Ishikawa (cell line): Measurements from ENCODE around the gene INPP5E.

Experiments
- CEBPB ChIP-seq: IDR thresholded peaks from 2 replicates; pipeline ENCODE4 v1.6.1; 2012
- CREB1 ChIP-seq: IDR thresholded peaks from 2 replicates; pipeline ENCODE4 v1.6.1; 2012; ENCODE audit warnings: low read depth
- EGR1 ChIP-seq: IDR thresholded peaks from 2 replicates; pipeline ENCODE4 v1.6.1; 2012
- EP300 ChIP-seq: IDR thresholded peaks from 2 replicates; pipeline ENCODE4 v1.6.1; 2012; ENCODE audit warnings: borderline replicate concordance
- FOXM1 ChIP-seq: IDR thresholded peaks from 2 replicates; pipeline ENCODE4 v1.6.1; 2012; ENCODE audit warnings: low read depth, borderline replicate concordance
- MAX ChIP-seq: IDR thresholded peaks from 2 replicates; pipeline ENCODE4 v1.6.1; 2012
- NFIC ChIP-seq: IDR thresholded peaks from 2 replicates; pipeline ENCODE4 v1.6.1; 2012
- RAD21 ChIP-seq: IDR thresholded peaks from 2 replicates; pipeline ENCODE4 v1.6.1; 2012; ENCODE audit warnings: low read depth
- REST ChIP-seq: IDR thresholded peaks from 2 replicates; pipeline ENCODE4 v1.6.1; 2012; ENCODE audit warnings: low read depth, mild to moderate bottlenecking
- TAF1 ChIP-seq: IDR thresholded peaks from 2 replicates; pipeline ENCODE4 v1.6.1; 2012; ENCODE audit warnings: low read depth, mild to moderate bottlenecking
- TCF12 ChIP-seq: IDR thresholded peaks from 2 replicates; pipeline ENCODE4 v1.6.1; 2012; ENCODE audit warnings: low read depth
- TEAD4 ChIP-seq: IDR thresholded peaks from 2 replicates; pipeline ENCODE4 v1.6.1; 2012
- USF1 ChIP-seq: IDR thresholded peaks from 2 replicates; pipeline ENCODE4 v1.6.1; 2012
- YY1 ChIP-seq: IDR thresholded peaks from 2 replicates; pipeline ENCODE4 v1.6.1; 2012; ENCODE audit warnings: low read depth
- ZBTB7A ChIP-seq: IDR thresholded peaks from 2 replicates; pipeline ENCODE4 v1.6.1; 2012; ENCODE audit warnings: low read depth

INPP5E gene

GRCh38 chr9:136439481-136440408, at the start of gene INPP5E:
Gene INPP5E (minus strand): TSS chr9:136439845. CDS start chr9:136439419, 426 bp downstream.
- TF ChIP-seq REST (no peak), RAD21 (no peak), MAX (no peak), CEBPB (no peak), TAF1 (no peak; the same call in 1 of the 2 replicates), EGR1 (no peak), TEAD4 (no peak), USF1 (no peak), TCF12 (no peak), FOXM1 (no peak), ZBTB7A (no peak; the same call in 1 of the 2 replicates), YY1 (no peak), CREB1 (no peak), EP300 (no peak), NFIC (no peak)

GRCh38 chr9:136488247-136489214, 48.9 kb upstream of the INPP5E start:
- TF ChIP-seq TAF1: no peak
- TF ChIP-seq FOXM1: no peak
- no peak for TF ChIP-seq YY1
- peak; percentile 99 for TF ChIP-seq RAD21
- TF ChIP-seq EGR1: no peak
- TF ChIP-seq TEAD4: no peak
- TF ChIP-seq TCF12: 0 out of 2 replicates have a peak, but pooled peaks have one; percentile 14
- TF ChIP-seq USF1: no peak

GRCh38 chr9:136487672-136488071, 48.0 kb upstream of the INPP5E start:
- TF ChIP-seq YY1: no peak
- no peak for TF ChIP-seq CEBPB
- no peak for TF ChIP-seq EP300
- no peak for TF ChIP-seq CREB1
- TF ChIP-seq FOXM1: no peak
- TF ChIP-seq TEAD4: no peak
- TF ChIP-seq ZBTB7A: no peak
- no peak for TF ChIP-seq EGR1
- TF ChIP-seq USF1: no peak
- TF ChIP-seq REST: no peak
- TF ChIP-seq MAX: no peak
- TF ChIP-seq TAF1: no peak
- TF ChIP-seq RAD21: no peak
- TF ChIP-seq NFIC: no peak
- TF ChIP-seq TCF12: no peak
